ENCODE data around the gene TAGLN.

TAGLN gene

DNA sequence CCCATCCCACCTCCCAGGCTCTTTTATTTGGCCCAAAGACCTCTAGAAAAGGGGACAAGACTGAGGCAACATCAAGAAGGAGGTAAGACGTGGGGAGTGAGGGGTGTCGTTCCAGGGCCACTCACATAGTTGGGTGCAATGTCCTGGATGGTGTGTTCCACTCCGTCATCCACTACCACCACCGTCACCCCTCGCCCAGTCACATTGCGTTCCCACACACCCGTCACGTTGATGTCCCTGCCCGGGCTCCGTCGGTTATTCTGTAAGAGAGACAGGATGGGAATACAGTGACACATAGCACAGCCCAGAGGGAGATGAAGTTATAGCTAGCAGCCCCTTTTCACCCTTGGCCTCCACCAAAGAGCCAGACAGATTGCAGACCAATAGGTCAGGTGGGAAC lies 28.9 kb downstream of the TAGLN start:
- Histone ChIP-seq H3K9me3 (ENCODE audit: insufficient read depth, low read length) (no peaks in the 10 kb centered on the region), H3K4me1 (ENCODE audit: low read length) (peaks cover 15% of the 10 kb centered on the region), H3K27me3 (ENCODE audit: low read depth, low read length) (no peaks in the 10 kb centered on the region), H3K27ac (ENCODE audit: low read length) (no peak overlapping the region), H2AFZ (ENCODE audit: low read depth, low read length) (no peak overlapping the region), H3K4me2 (ENCODE audit: low read length) (no peak overlapping the region), H3K36me3 (replicated peaks; ENCODE audit: low read depth, low read length) (peaks cover 35% of the 10 kb centered on the region), H3K4me3 (ENCODE audit: low read length) (no peak overlapping the region), H4K20me1 (ENCODE audit: insufficient read depth, low read length) (no peaks in the 10 kb centered on the region), H3K79me2 (ENCODE audit: low read length) (peaks cover 29% of the 10 kb centered on the region), H3K9ac (ENCODE audit: low read length) (no peak overlapping the region)
- TF ChIP-seq CTCF (IDR thresholded peaks at IDR 0.05; ENCODE audit: low read depth, low read length): no peak
- no peak for TF ChIP-seq EZH2phosphoT487 (IDR thresholded peaks at IDR 0.05; ENCODE audit: low read depth)

- Histone ChIP-seq H3K27ac (ENCODE audit: low read length) (no peak overlapping the region), H3K27me3 (ENCODE audit: low read depth, low read length) (no peaks in the 10 kb centered on the region), H3K9ac (ENCODE audit: low read length) (no peak overlapping the region), H3K4me3 (ENCODE audit: low read length) (no peak overlapping the region), H3K36me3 (replicated peaks; ENCODE audit: low read depth, low read length) (peaks cover 29% of the 10 kb centered on the region), H4K20me1 (ENCODE audit: insufficient read depth, low read length) (no peaks in the 10 kb centered on the region), H2AFZ (ENCODE audit: low read depth, low read length) (no peak overlapping the region), H3K4me2 (ENCODE audit: low read length) (no peak overlapping the region), H3K79me2 (ENCODE audit: low read length) (peaks cover 41% of the 10 kb centered on the region), H3K4me1 (ENCODE audit: low read length) (peaks cover 26% of the 10 kb centered on the region), H3K9me3 (ENCODE audit: insufficient read depth, low read length) (no peaks in the 10 kb centered on the region)
- no peak for TF ChIP-seq EZH2phosphoT487 (IDR thresholded peaks at IDR 0.05; ENCODE audit: low read depth)
- no peak for TF ChIP-seq CTCF (IDR thresholded peaks at IDR 0.05; ENCODE audit: low read depth, low read length)
Measured at GRCh38 chr11:117229411-117229810, 30.2 kb downstream of the TAGLN start.

DNA sequence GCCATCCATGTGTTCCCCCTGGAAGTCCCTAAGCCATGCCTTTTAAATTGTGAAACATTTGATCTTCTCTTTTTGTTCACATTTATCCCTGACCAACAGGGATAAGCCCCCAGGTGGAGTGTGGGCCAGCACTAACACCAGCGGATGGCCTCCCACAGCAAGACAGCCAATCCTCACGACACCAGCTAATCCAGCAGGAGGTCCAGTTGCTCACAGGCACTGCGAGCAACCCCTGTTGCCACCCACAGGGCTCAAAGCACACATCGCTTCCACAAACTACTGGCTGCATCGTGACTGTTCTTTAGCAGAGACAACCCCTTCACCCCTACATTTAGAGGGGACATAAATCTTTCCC lies 30.7 kb downstream of the TAGLN start:
- Histone ChIP-seq H3K4me2 (ENCODE audit: low read length) (peak overlapping the region; percentile 94), H3K79me2 (ENCODE audit: low read length) (peaks cover 44% of the 10 kb centered on the region), H2AFZ (ENCODE audit: low read depth, low read length) (no peak overlapping the region), H3K9me3 (ENCODE audit: insufficient read depth, low read length) (no peaks in the 10 kb centered on the region), H4K20me1 (ENCODE audit: insufficient read depth, low read length) (no peaks in the 10 kb centered on the region), H3K9ac (ENCODE audit: low read length) (peak overlapping the region; percentile 70), H3K4me3 (ENCODE audit: low read length) (peak overlapping the region; percentile 97), H3K27ac (ENCODE audit: low read length) (peak overlapping the region; percentile 76), H3K36me3 (replicated peaks; ENCODE audit: low read depth, low read length) (peaks cover 28% of the 10 kb centered on the region), H3K4me1 (ENCODE audit: low read length) (peaks cover 26% of the 10 kb centered on the region), H3K27me3 (ENCODE audit: low read depth, low read length) (no peaks in the 10 kb centered on the region)
- TF ChIP-seq EZH2phosphoT487 (IDR thresholded peaks at IDR 0.05; ENCODE audit: low read depth): no peak
- TF ChIP-seq CTCF (IDR thresholded peaks at IDR 0.05; ENCODE audit: low read depth, low read length): no peak

GRCh38 chr11:117230286-117230961 lies 31.3 kb downstream of the TAGLN start:
- H3K4me1 ChIP-seq (ENCODE audit: low read length): peaks cover 26% of the 10 kb centered on the region
- H3K27me3 ChIP-seq (ENCODE audit: low read depth, low read length): no peaks in the 10 kb centered on the region
- peaks cover 44% of the 10 kb centered on the region for H3K79me2 ChIP-seq (ENCODE audit: low read length)
- peak overlapping the region; percentile 94 for H3K4me2 ChIP-seq (ENCODE audit: low read length)
- H4K20me1 ChIP-seq (ENCODE audit: insufficient read depth, low read length): no peaks in the 10 kb centered on the region
- peak overlapping the region; percentile 97 for H3K4me3 ChIP-seq (ENCODE audit: low read length)
- H3K36me3 ChIP-seq (replicated peaks; ENCODE audit: low read depth, low read length): peaks cover 26% of the 10 kb centered on the region
- TF ChIP-seq EZH2phosphoT487 (IDR thresholded peaks at IDR 0.05; ENCODE audit: low read depth) (no peak), CTCF (IDR thresholded peaks at IDR 0.05; ENCODE audit: low read depth, low read length) (no peak)
- H3K27ac ChIP-seq (ENCODE audit: low read length): peak overlapping the region; percentile 76
- H3K9me3 ChIP-seq (ENCODE audit: insufficient read depth, low read length): no peaks in the 10 kb centered on the region
- peak overlapping the region; percentile 70 for H3K9ac ChIP-seq (ENCODE audit: low read length)
- 0 out of 2 replicates have a peak overlapping the region, but pooled peaks have one; percentile 22 for H2AFZ ChIP-seq (ENCODE audit: low read depth, low read length)

Data from OCI-LY3 (cell line).